Amniotic epithelial cell (primary cell): Measurements from ENCODE around the gene CEP250.
"Not testable (repeated sequence)": the region's sequence is repeated elsewhere in the genome, so short reads cannot be mapped to it uniquely, and the experiment has no call there.

Source experiments
- DNase-seq: peaks from one replicate; pipeline ENCODE4 v3.0.0-alpha.2; 2010; ENCODE audit warnings: low read depth

CEP250 gene

GRCh38 chr20:35527122-35527769, 71.8 kb downstream of the CEP250 start:
- no peak for DNase-seq

GRCh38 chr20:35529552-35529951, 74.2 kb downstream of the CEP250 start, which contains the start of gene C20orf173:
Gene C20orf173, minus strand, starts transcription at chr20:35529652. Its CDS starts 279 bp downstream, at chr20:35529373.
- DNase-seq, result no peak

- peak; percentile 55 for DNase-seq
These were observed 84.4 kb downstream of the CEP250 start for GRCh38 chr20:35539756-35540212.

- no peak for DNase-seq
These were observed 85.9 kb downstream of the CEP250 start for GRCh38 chr20:35541118-35541782.

- DNase-seq, result peak; percentile 90
These were observed 86.6 kb downstream of the CEP250 start, which contains the start of gene ERGIC3 for GRCh38 chr20:35541783-35542662. Gene ERGIC3, plus strand, starts transcription at chr20:35542078. Its CDS starts 20 bp downstream, at chr20:35542098.

- no peak for DNase-seq
These were observed 87.6 kb downstream of the CEP250 start for GRCh38 chr20:35542990-35543389.

GRCh38 chr20:35544436-35544835, 89.0 kb downstream of the CEP250 start:
- no peak for DNase-seq

- peak; percentile 26 for DNase-seq
These were observed 89.5 kb downstream of the CEP250 start for GRCh38 chr20:35544941-35545340.

GRCh38 chr20:35546127-35546526, 90.7 kb downstream of the CEP250 start:
- DNase-seq, result no peak

- no peak for DNase-seq
These were observed 91.9 kb downstream of the CEP250 start for GRCh38 chr20:35547329-35547728.

GRCh38 chr20:35551503-35551902, 96.1 kb downstream of the CEP250 start:
- no peak for DNase-seq

GRCh38 chr20:35552914-35553313, 97.5 kb downstream of the CEP250 start:
- DNase-seq, result no peak

GRCh38 chr20:35555461-35555860, 100.1 kb downstream of the CEP250 start:
- DNase-seq, result not testable (repeated sequence)

- no peak for DNase-seq
These were observed 100.7 kb downstream of the CEP250 start for GRCh38 chr20:35555951-35556645.

- no peak for DNase-seq
These were observed 101.5 kb downstream of the CEP250 start for GRCh38 chr20:35556871-35557270.

GRCh38 chr20:35558451-35558850, 103.1 kb downstream of the CEP250 start:
- DNase-seq, result no peak

- no peak for DNase-seq
These were observed 103.8 kb downstream of the CEP250 start for GRCh38 chr20:35559042-35559693.

GRCh38 chr20:35560105-35560511, 104.7 kb downstream of the CEP250 start:
- DNase-seq, result no peak

- no peak for DNase-seq
These were observed 105.1 kb downstream of the CEP250 start for GRCh38 chr20:35560541-35560940.

- DNase-seq, result peak; percentile 38
These were observed 105.9 kb downstream of the CEP250 start for GRCh38 chr20:35561268-35561667.

GRCh38 chr20:35561671-35562070, 106.3 kb downstream of the CEP250 start:
- DNase-seq, result no peak
